H1 (cell line): Measurements from ENCODE around the gene ZCWPW2. TPM values are rescaled to one million over a fixed set of nuclear protein-coding genes. Genes with fewer than 3 reads are reported as not detected.

ENCODE experiments used
- CTCF ChIA-PET: fragments of 300-600 bp; sonication (Branson Sonifier 250); formaldehyde crosslinking; loops from one replicate; lab custom pipeline; 2021; ENCODE audit not compliant: partially characterized antibody; lab: Charles Lee
- POLR2A ChIA-PET: fragments of 300-600 bp; sonication (Branson Sonifier 250); formaldehyde crosslinking; loops from one replicate; lab custom pipeline; 2021; ENCODE audit warnings: inconsistent platforms; ENCODE audit not compliant: partially characterized antibody; lab: Charles Lee
- DNase-seq, 2 experiments: peaks; one replicate each; pipeline versions ENCODE4 v3.0.0 to v3.0.0-alpha.2; 2010 to 2022; ENCODE audit warnings: low spot score in 2 of 2, low read depth in 1 of 2, mixed read lengths in 1 of 2
- FAIRE-seq: peaks from 2 replicates; lab custom pipeline; 2011; peaks lifted over from hg19 to GRCh38; lab: Jason Lieb, UNC
- H2AFZ ChIP-seq: 2 replicates; pipeline ENCODE4 v1.8.1; 2012; ENCODE audit warnings: low read length, inconsistent platforms
- H2AK5ac ChIP-seq: 2 replicates; pipeline ENCODE4 v1.6.1; 2013; ENCODE audit warnings: low read depth, low read length
- H2BK120ac ChIP-seq: replicated peaks from 2 replicates; pipeline ENCODE3; 2013; ENCODE audit warnings: low read depth, low read length, inconsistent platforms
- H2BK12ac ChIP-seq: 2 replicates; pipeline ENCODE4 v1.6.1; 2013; ENCODE audit warnings: low read depth, low read length
- H2BK15ac ChIP-seq: 2 replicates; pipeline ENCODE4 v1.6.1; 2013; ENCODE audit warnings: low read length
- H2BK20ac ChIP-seq: 2 replicates; pipeline ENCODE4 v1.6.1; 2013; ENCODE audit warnings: low read length
- H2BK5ac ChIP-seq: 2 replicates; pipeline ENCODE4 v1.6.1; 2013; ENCODE audit warnings: low read depth, low read length
- H3K14ac ChIP-seq: 2 replicates; pipeline ENCODE4 v1.6.1; 2013; ENCODE audit warnings: inconsistent platforms; ENCODE audit not compliant: insufficient read length
- H3K18ac ChIP-seq: 2 replicates; pipeline ENCODE4 v1.6.1; 2013; ENCODE audit warnings: low read length; ENCODE audit errors: extremely low read depth
- H3K23ac ChIP-seq: 2 replicates; pipeline ENCODE4 v1.6.1; 2013; ENCODE audit warnings: inconsistent platforms; ENCODE audit not compliant: insufficient read length
- H3K23me2 ChIP-seq: 2 replicates; pipeline ENCODE4 v1.6.1; 2013; ENCODE audit warnings: low read depth, low read length
- H3K27ac ChIP-seq: 2 replicates; pipeline ENCODE4 v1.6.1; 2011; ENCODE audit warnings: low read depth, low read length, inconsistent platforms
- H3K27me3 ChIP-seq, 4 experiments: replicated peaks in 1 of 4; 1 replicate in 1 of 4; 2 replicates in 3 of 4; pipeline versions ENCODE4 v1.6.1 to v1.8.1; 2011 to 2013; ENCODE audit warnings: low read length in 3 of 4, mild to moderate bottlenecking in 3 of 4, inconsistent platforms in 2 of 4, mixed read lengths in 2 of 4, moderate library complexity in 1 of 4; ENCODE audit not compliant: control insufficient read depth in 3 of 4, insufficient read depth in 3 of 4; ENCODE audit errors: extremely low read depth in 1 of 4
- H3K36me3 ChIP-seq, 4 experiments: 2 replicates each; pipeline versions ENCODE4 v1.6.1 to v1.8.1; 2011 to 2013; ENCODE audit warnings: mild to moderate bottlenecking in 4 of 4, low read length in 3 of 4, moderate library complexity in 2 of 4, control low read depth in 1 of 4, inconsistent platforms in 1 of 4; ENCODE audit not compliant: insufficient read depth in 4 of 4, control insufficient read depth in 2 of 4
- H3K4ac ChIP-seq: replicated peaks from 2 replicates; pipeline ENCODE3; 2013; ENCODE audit warnings: low read length, low read depth, mixed read lengths, inconsistent platforms; ENCODE audit not compliant: insufficient read length
- H3K4me1 ChIP-seq, 4 experiments: replicated peaks in 1 of 4; 1 replicate in 1 of 4; 2 replicates in 3 of 4; pipeline versions ENCODE4 v1.6.1 to v1.8.1; 2011 to 2013; ENCODE audit warnings: low read length in 3 of 4, inconsistent platforms in 2 of 4, mixed read lengths in 1 of 4; ENCODE audit not compliant: insufficient read depth in 4 of 4, control insufficient read depth in 3 of 4
- H3K4me2 ChIP-seq, 2 experiments: 2 replicates each; pipeline versions ENCODE4 v1.6.1 to v1.8.1; 2011 to 2013; ENCODE audit warnings: low read depth in 2 of 2, low read length in 2 of 2, control low read depth in 1 of 2, inconsistent platforms in 1 of 2, mild to moderate bottlenecking in 1 of 2; ENCODE audit not compliant: insufficient read depth in 1 of 2
- H3K4me3 ChIP-seq, 4 experiments: fragments of 200-600, 300-600 bp in 1 of 4; sonication (generic), shearing (Covaris generic), sonication (Bioruptor Twin) in 1 of 4; 2 replicates each; pipeline versions ENCODE4 v1.5.1 to v1.8.1; 2011 to 2016; ENCODE audit warnings: low read length in 4 of 4, low read depth in 3 of 4, control low read depth in 2 of 4, inconsistent platforms in 2 of 4, mild to moderate bottlenecking in 2 of 4, mixed read lengths in 1 of 4, moderate library complexity in 1 of 4; ENCODE audit not compliant: insufficient read depth in 2 of 4; ENCODE audit errors: extremely low read depth in 1 of 4
- H3K56ac ChIP-seq: replicated peaks from 2 replicates; pipeline ENCODE3; 2013; ENCODE audit warnings: low read depth, mild to moderate bottlenecking, mixed read lengths, low read length, inconsistent platforms; ENCODE audit not compliant: insufficient read length
- H3K79me1 ChIP-seq: 2 replicates; pipeline ENCODE4 v1.6.1; 2013; ENCODE audit warnings: low read depth, low read length, control low read depth
- H3K79me2 ChIP-seq, 2 experiments: 2 replicates each; pipeline versions ENCODE4 v1.6.1 to v1.8.1; 2012 to 2013; ENCODE audit warnings: low read length in 2 of 2, mild to moderate bottlenecking in 2 of 2, inconsistent platforms in 1 of 2; ENCODE audit not compliant: insufficient read depth in 2 of 2, control insufficient read depth in 1 of 2
- H3K9ac ChIP-seq, 4 experiments: replicated peaks in 1 of 4; 1 replicate in 1 of 4; 2 replicates in 3 of 4; pipeline versions ENCODE4 v1.6.1 to v1.8.1; 2011 to 2013; ENCODE audit warnings: low read depth in 3 of 4, low read length in 3 of 4, control low read depth in 2 of 4, mild to moderate bottlenecking in 2 of 4, moderate library complexity in 2 of 4, inconsistent platforms in 1 of 4; ENCODE audit errors: extremely low read depth in 1 of 4
- H3K9me3 ChIP-seq, 2 experiments: 2 replicates each; pipeline versions ENCODE4 v1.6.1 to v1.8.1; 2012 to 2013; ENCODE audit warnings: mild to moderate bottlenecking in 2 of 2, moderate library complexity in 2 of 2, control low read depth in 1 of 2, inconsistent platforms in 1 of 2, low read depth in 1 of 2, low read length in 1 of 2, mixed read lengths in 1 of 2; ENCODE audit not compliant: insufficient read depth in 2 of 2
- H4K20me1 ChIP-seq, 2 experiments: replicated peaks in 1 of 2; 2 replicates each; pipeline versions ENCODE3 to v1.8.1; 2011 to 2013; ENCODE audit warnings: inconsistent platforms in 2 of 2, low read length in 2 of 2, mild to moderate bottlenecking in 1 of 2; ENCODE audit not compliant: insufficient read depth in 2 of 2, control insufficient read depth in 1 of 2
- H4K5ac ChIP-seq: 2 replicates; pipeline ENCODE4 v1.6.1; 2013; ENCODE audit warnings: low read length, low read depth, mixed read lengths, inconsistent platforms; ENCODE audit not compliant: insufficient read length
- H4K8ac ChIP-seq: 2 replicates; pipeline ENCODE4 v1.8.0; 2013; ENCODE audit warnings: mild to moderate bottlenecking, moderate library complexity, low read length, inconsistent platforms; ENCODE audit not compliant: insufficient read depth; ENCODE audit errors: extremely low read depth
- H4K91ac ChIP-seq: replicated peaks from 2 replicates; pipeline ENCODE3; 2013; ENCODE audit warnings: low read length, mixed read lengths, inconsistent platforms; ENCODE audit not compliant: insufficient read length
- CEBPB ChIP-seq: IDR thresholded peaks from 2 replicates; pipeline ENCODE4 v1.6.1; 2012; ENCODE audit warnings: low read depth, low read length
- CHD2 ChIP-seq: IDR thresholded peaks from 2 replicates; pipeline ENCODE4 v1.6.1; 2012; ENCODE audit warnings: low read length, improper control_type of control experiment
- FOSL1 ChIP-seq: IDR thresholded peaks from 2 replicates; pipeline ENCODE4 v1.6.1; 2011; ENCODE audit warnings: mild to moderate bottlenecking, low read depth, low read length, moderate library complexity; ENCODE audit not compliant: insufficient read depth
- HDAC2 ChIP-seq, 2 experiments: fragments of 300-600 bp in 1 of 2; sonication (generic) in 1 of 2; IDR thresholded peaks; 2 replicates each; pipeline ENCODE4 v1.6.1; 2011 to 2012; ENCODE audit warnings: low read depth in 2 of 2, low read length in 2 of 2, mild to moderate bottlenecking in 2 of 2, moderate library complexity in 2 of 2, borderline replicate concordance in 1 of 2, inconsistent platforms in 1 of 2
- KDM1A ChIP-seq: fragments of 200-600, 300-600 bp; sonication (generic); IDR thresholded peaks from 2 replicates; pipeline ENCODE4 v1.7.1; 2016; ENCODE audit warnings: mild to moderate bottlenecking, low read length, borderline replicate concordance
- PHF8 ChIP-seq: fragments of 200-600 bp; sonication (generic); conservative IDR thresholded peaks from 2 replicates; pipeline ENCODE4 v1.7.1; 2012; ENCODE audit warnings: low read depth, mild to moderate bottlenecking, inconsistent platforms, low read length, moderate library complexity
- SIRT6 ChIP-seq: IDR thresholded peaks from one replicate; pipeline ENCODE4 v1.7.1; 2012; ENCODE audit warnings: low read length, inconsistent platforms
- SP2 ChIP-seq: IDR thresholded peaks from 2 replicates; pipeline ENCODE4 v1.6.1; 2012; ENCODE audit warnings: mild to moderate bottlenecking, low read length, inconsistent platforms
- TCF12 ChIP-seq: IDR thresholded peaks from 2 replicates; pipeline ENCODE4 v1.6.1; 2011; ENCODE audit warnings: low read depth, mild to moderate bottlenecking, low read length
- ZNF274 ChIP-seq: IDR thresholded peaks from 2 replicates; pipeline ENCODE4 v1.7.0; 2012; ENCODE audit warnings: low read length, borderline replicate concordance; ENCODE audit errors: extremely low read depth
- WGBS, 2 experiments: shearing (Covaris generic) in 1 of 2; methylation state at CpG; one replicate each; pipeline versions ENCODE4 v1.1.6 to v1.1.7; 2013 to 2015; ENCODE audit warnings: low lambda C conversion rate in 2 of 2, mixed read lengths in 2 of 2, inconsistent platforms in 1 of 2, low coverage in 1 of 2, missing lambda C conversion rate in 1 of 2; ENCODE audit not compliant: insufficient replicate concordance in 2 of 2, insufficient coverage in 1 of 2, insufficient read length in 1 of 2; ENCODE audit errors: extremely low coverage in 1 of 2, missing lambda C conversion rate in 1 of 2; 5-methylcytosine and 5-hydroxymethylcytosine counted together
- polyA plus RNA-seq, 7 experiments: library from polyadenylated mRNA; depleted of rRNA in 3 of 7; stranded (reverse) in 5 of 7; unstranded in 2 of 7; fragments of >200 nt in 5 of 7; fragments of 200-250 nt in 2 of 7; gene quantifications; 1 replicate in 5 of 7; 2 replicates in 1 of 7; 4 replicates in 1 of 7; pipeline versions ENCODE4 v1.2.1 to v1.2.3, GENCODE V29; 2011 to 2013; ENCODE audit warnings: missing spikeins in 2 of 7, mixed read lengths in 2 of 7
- total RNA-seq: library from RNA; stranded (reverse); fragmentation: NEBNext Ultra II Directional; extraction: Animal tissue kit (Norgen Biotek cat#: 25700); gene quantifications from 2 replicates; pipeline ENCODE4 v1.2.1, GENCODE V29; 2021
- TF ChIP-seq, protein P1 (sequence below): IDR thresholded peaks from 2 replicates; pipeline ENCODE4 v1.6.1; 2012; ENCODE audit warnings: low read length, inconsistent platforms

The ZCWPW2 gene
- total and polyA plus RNA-seq, 2 of the 8 experiments (the other 6 are each of a cell fraction or from before 2014, with no cell fraction given): 0.11 to 0.39 TPM

DNA sequence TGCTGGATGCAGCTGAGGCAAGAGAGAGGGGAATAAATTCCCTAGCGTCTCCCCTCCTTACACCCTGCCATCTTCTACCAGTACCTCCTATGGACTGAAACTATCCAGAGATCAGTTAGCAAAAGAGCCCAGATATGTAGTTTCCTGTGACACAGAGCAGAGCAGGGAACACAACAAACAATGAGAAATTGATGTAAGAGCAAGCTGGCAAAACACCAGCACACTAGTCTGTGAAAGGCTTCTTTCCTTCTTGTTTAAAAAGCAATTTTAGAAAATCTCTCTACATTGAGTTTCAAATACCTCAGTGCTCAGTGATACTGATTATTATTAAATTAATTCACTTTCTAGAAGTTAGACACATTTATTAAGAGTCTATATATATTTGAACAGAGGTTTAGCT is 215.7 kb downstream of the ZCWPW2 start:
- H3K9ac ChIP-seq: no peak overlapping the region
- H3K18ac ChIP-seq: no peak overlapping the region
- H3K4me1 ChIP-seq: no peaks in the 10 kb centered on the region
- CTCF ChIA-PET: no interaction called here
- H3K79me1 ChIP-seq: no peaks in the 10 kb centered on the region
- no peak overlapping the region for H2BK12ac ChIP-seq
- H3K79me2 ChIP-seq: no peaks in the 10 kb centered on the region
- no peaks in the 10 kb centered on the region for H4K20me1 ChIP-seq
- H2BK5ac ChIP-seq: no peak overlapping the region
- no peak overlapping the region for H2BK20ac ChIP-seq
- H4K8ac ChIP-seq: no peak overlapping the region
- H3K36me3 ChIP-seq: no peaks in the 10 kb centered on the region
- H3K4me3 ChIP-seq: no peak overlapping the region
- POLR2A ChIA-PET: no interaction called here
- no peak overlapping the region for H2BK15ac ChIP-seq
- no peaks in the 10 kb centered on the region for H3K23me2 ChIP-seq
- no peak overlapping the region for H2BK120ac ChIP-seq
- no peaks in the 10 kb centered on the region for H3K9me3 ChIP-seq
- no peak for DNase-seq
- no peak for FAIRE-seq
- no peak overlapping the region for H3K27ac ChIP-seq
- WGBS, 2 experiments: 77% methylated on average over 1 of the region's 1 CpG; no CpG with 5 or more reads in 1 of the 2 experiments
- H3K23ac ChIP-seq: no peak overlapping the region
- no peak overlapping the region for H4K91ac ChIP-seq
- H3K4ac ChIP-seq: no peak overlapping the region
- H3K27me3 ChIP-seq: no peaks in the 10 kb centered on the region
- H2AFZ ChIP-seq: no peak overlapping the region
- TF ChIP-seq SP2 (no peak), ZNF274 (no peak), KDM1A (no peak), CHD2 (no peak), PHF8 (no peak), TCF12 (no peak), FOSL1 (no peak), HDAC2 (IDR thresholded peaks at IDR 0.05; ENCODE audit: borderline replicate concordance in 1 of 2, low read depth in 2 of 2, low read length in 2 of 2) (no peak), SIRT6 (no peak), CEBPB (no peak)
- TF ChIP-seq, protein P1, sequence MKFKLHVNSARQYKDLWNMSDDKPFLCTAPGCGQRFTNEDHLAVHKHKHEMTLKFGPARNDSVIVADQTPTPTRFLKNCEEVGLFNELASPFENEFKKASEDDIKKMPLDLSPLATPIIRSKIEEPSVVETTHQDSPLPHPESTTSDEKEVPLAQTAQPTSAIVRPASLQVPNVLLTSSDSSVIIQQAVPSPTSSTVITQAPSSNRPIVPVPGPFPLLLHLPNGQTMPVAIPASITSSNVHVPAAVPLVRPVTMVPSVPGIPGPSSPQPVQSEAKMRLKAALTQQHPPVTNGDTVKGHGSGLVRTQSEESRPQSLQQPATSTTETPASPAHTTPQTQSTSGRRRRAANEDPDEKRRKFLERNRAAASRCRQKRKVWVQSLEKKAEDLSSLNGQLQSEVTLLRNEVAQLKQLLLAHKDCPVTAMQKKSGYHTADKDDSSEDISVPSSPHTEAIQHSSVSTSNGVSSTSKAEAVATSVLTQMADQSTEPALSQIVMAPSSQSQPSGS: no peak
- H3K56ac ChIP-seq: no peak overlapping the region
- H4K5ac ChIP-seq: no peak overlapping the region
- no peak overlapping the region for H3K14ac ChIP-seq
- no peak overlapping the region for H2AK5ac ChIP-seq
- H3K4me2 ChIP-seq: no peak overlapping the region
